IMR-90 (cell line): ENCODE data around the gene IFNG-AS1. TPM values are rescaled to one million over a fixed set of nuclear protein-coding genes. Genes with fewer than 3 reads are reported as not detected.

ENCODE experiments used
- ATAC-seq: fragments of 200-7000 bp; cut with Tn5 transposase; 2 replicates; pipeline ENCODE4 v1.9.1; 2020; ENCODE audit warnings: low read depth, mild to moderate bottlenecking, moderate library complexity
- BruUV-seq: library from RNA; stranded (reverse); fragments of 400-500 nt; replicated peaks from 2 replicates; lab custom pipeline; 2021; lab: Mats Ljungman, UMichigan
- CTCF ChIA-PET: fragments of 300-600 bp; formaldehyde crosslinking; extraction: SDS; loops from one replicate; lab custom pipeline; 2021; ENCODE audit warnings: antibody characterized with exemption; lab: Yijun Ruan, JAX
- POLR2A ChIA-PET: fragments of 300-600 bp; sonication (Branson Sonifier 250); formaldehyde crosslinking; loops from one replicate; lab custom pipeline; 2022; ENCODE audit warnings: antibody characterized with exemption; ENCODE audit not compliant: unreplicated experiment; lab: Charles Lee
- DNase-seq: peaks from one replicate; pipeline ENCODE4 v3.0.0; 2013
- H2AFZ ChIP-seq: replicated peaks from 2 replicates; pipeline ENCODE3; 2013; ENCODE audit warnings: low read length, mild to moderate bottlenecking; ENCODE audit not compliant: poor library complexity
- H2AK5ac ChIP-seq: 2 replicates; pipeline ENCODE4 v1.6.1; 2013; ENCODE audit warnings: low read depth, low read length, inconsistent platforms
- H2AK9ac ChIP-seq: replicated peaks from 2 replicates; pipeline ENCODE3; 2013; ENCODE audit warnings: mild to moderate bottlenecking, low read depth, low read length, moderate library complexity; ENCODE audit not compliant: poor library complexity
- H2BK120ac ChIP-seq: 2 replicates; pipeline ENCODE4 v1.6.1; 2013; ENCODE audit warnings: low read depth, low read length, inconsistent platforms
- H2BK15ac ChIP-seq: 3 replicates; pipeline ENCODE4 v1.6.1; 2013; ENCODE audit warnings: low read depth, low read length, inconsistent platforms
- H2BK20ac ChIP-seq: 2 replicates; pipeline ENCODE4 v1.6.1; 2013; ENCODE audit warnings: low read depth, mild to moderate bottlenecking, inconsistent platforms, low read length, moderate library complexity
- H2BK5ac ChIP-seq: 2 replicates; pipeline ENCODE4 v1.6.1; 2013; ENCODE audit warnings: mild to moderate bottlenecking, low read depth, low read length, inconsistent platforms; ENCODE audit not compliant: poor library complexity, severe bottlenecking
- H3K14ac ChIP-seq: replicated peaks from 2 replicates; pipeline ENCODE4 v1.6.1; 2013; ENCODE audit warnings: low read depth, low read length, inconsistent platforms
- H3K18ac ChIP-seq: 2 replicates; pipeline ENCODE4 v1.6.1; 2013; ENCODE audit warnings: low read depth, low read length, control low read depth
- H3K23ac ChIP-seq: 2 replicates; pipeline ENCODE4 v1.6.1; 2013; ENCODE audit warnings: low read depth, low read length, inconsistent platforms
- H3K27ac ChIP-seq: 2 replicates; pipeline ENCODE4 v1.5.1; 2013; ENCODE audit warnings: mild to moderate bottlenecking, control low read depth, low read length; ENCODE audit not compliant: insufficient read depth
- H3K27me3 ChIP-seq: 2 replicates; pipeline ENCODE4 v1.6.1; 2013; ENCODE audit warnings: low read length; ENCODE audit not compliant: control insufficient read depth, insufficient read depth
- H3K36me3 ChIP-seq: 2 replicates; pipeline ENCODE4 v1.6.1; 2013; ENCODE audit warnings: low read length, mixed read lengths; ENCODE audit not compliant: control insufficient read depth, insufficient read depth
- H3K4ac ChIP-seq: 2 replicates; pipeline ENCODE4 v1.6.1; 2013; ENCODE audit warnings: low read depth, low read length, inconsistent platforms
- H3K4me1 ChIP-seq: 2 replicates; pipeline ENCODE4 v1.6.1; 2013; ENCODE audit warnings: low read length, mixed read lengths; ENCODE audit not compliant: control insufficient read depth, insufficient read depth
- H3K4me2 ChIP-seq: 2 replicates; pipeline ENCODE4 v1.6.1; 2013; ENCODE audit warnings: low read depth, mild to moderate bottlenecking, control low read depth, low read length, moderate library complexity
- H3K4me3 ChIP-seq: 2 replicates; pipeline ENCODE4 v1.5.1; 2013; ENCODE audit warnings: low read depth, mild to moderate bottlenecking, control low read depth, low read length, moderate library complexity; ENCODE audit not compliant: insufficient read depth
- H3K56ac ChIP-seq: 2 replicates; pipeline ENCODE4 v1.6.1; 2013; ENCODE audit warnings: low read length, inconsistent platforms; ENCODE audit not compliant: insufficient read depth; ENCODE audit errors: extremely low read depth
- H3K79me1 ChIP-seq, 2 experiments: 2 replicates each; pipeline ENCODE4 v1.6.1; 2013; ENCODE audit warnings: low read length in 2 of 2, inconsistent platforms in 1 of 2, low read depth in 1 of 2
- H3K9ac ChIP-seq: 2 replicates; pipeline ENCODE4 v1.6.1; 2013; ENCODE audit warnings: low read depth, low read length, control low read depth
- H3K9me1 ChIP-seq: 2 replicates; pipeline ENCODE4 v1.6.1; 2013; ENCODE audit warnings: low read length, inconsistent platforms; ENCODE audit not compliant: insufficient read depth
- H3K9me3 ChIP-seq: 2 replicates; pipeline ENCODE4 v1.6.1; 2013; ENCODE audit warnings: low read length; ENCODE audit not compliant: control insufficient read depth, insufficient read depth
- H4K20me1 ChIP-seq: 2 replicates; pipeline ENCODE4 v1.6.1; 2013; ENCODE audit warnings: low read length, inconsistent platforms; ENCODE audit not compliant: insufficient read depth
- H4K5ac ChIP-seq: 2 replicates; pipeline ENCODE4 v1.6.1; 2013; ENCODE audit warnings: mild to moderate bottlenecking, low read depth, low read length, control low read depth
- H4K8ac ChIP-seq, 2 experiments: 2 replicates each; pipeline ENCODE4 v1.6.1; 2013; ENCODE audit warnings: low read depth in 2 of 2, low read length in 2 of 2, control low read depth in 1 of 2, inconsistent platforms in 1 of 2
- H4K91ac ChIP-seq: 2 replicates; pipeline ENCODE4 v1.6.1; 2013; ENCODE audit warnings: low read depth, low read length, inconsistent platforms; ENCODE audit not compliant: insufficient read depth
- BHLHE40 ChIP-seq: fragments of 150-350 bp; IDR thresholded peaks from 2 replicates; pipeline ENCODE4 v1.6.1; 2016; ENCODE audit warnings: mild to moderate bottlenecking, low read depth, low read length
- CEBPB ChIP-seq: IDR thresholded peaks from 2 replicates; pipeline ENCODE4 v1.6.1; 2012; ENCODE audit warnings: low read depth, low read length, improper control_type of control experiment
- CHD1 ChIP-seq: IDR thresholded peaks from 2 replicates; pipeline ENCODE4 v1.6.1; 2012; ENCODE audit warnings: low read depth, low read length, improper control_type of control experiment
- FOS ChIP-seq: fragments of 150-350 bp; IDR thresholded peaks from 2 replicates; pipeline ENCODE4 v1.6.1; 2016; ENCODE audit warnings: low read depth, low read length
- MAFK ChIP-seq: IDR thresholded peaks from 2 replicates; pipeline ENCODE4 v1.6.1; 2012; ENCODE audit warnings: low read depth, low read length, improper control_type of control experiment
- MAZ ChIP-seq: IDR thresholded peaks from 2 replicates; pipeline ENCODE4 v1.6.1; 2012; ENCODE audit warnings: low read depth, mild to moderate bottlenecking, low read length, improper control_type of control experiment, moderate library complexity, borderline replicate concordance
- MXI1 ChIP-seq: IDR thresholded peaks from 2 replicates; pipeline ENCODE4 v1.6.1; 2012; ENCODE audit warnings: low read depth, mild to moderate bottlenecking, low read length, moderate library complexity, borderline replicate concordance
- NFE2L2 ChIP-seq: fragments of 150-350 bp; IDR thresholded peaks from 2 replicates; pipeline ENCODE4 v1.6.1; 2016; ENCODE audit warnings: low read depth, mild to moderate bottlenecking, low read length
- POLR2A ChIP-seq: IDR thresholded peaks from 2 replicates; pipeline ENCODE4 v1.6.1; 2012; ENCODE audit warnings: mild to moderate bottlenecking, low read depth, low read length
- RAD21 ChIP-seq: IDR thresholded peaks from 2 replicates; pipeline ENCODE4 v1.6.1; 2012; ENCODE audit warnings: low read length, improper control_type of control experiment
- RCOR1 ChIP-seq: IDR thresholded peaks from 2 replicates; pipeline ENCODE4 v1.6.1; 2012; ENCODE audit warnings: mild to moderate bottlenecking, low read length, improper control_type of control experiment; ENCODE audit not compliant: insufficient replicate concordance
- RFX5 ChIP-seq: IDR thresholded peaks from 2 replicates; pipeline ENCODE4 v1.8.0; 2012; ENCODE audit warnings: low read depth, mild to moderate bottlenecking, low read length, moderate library complexity
- SMC3 ChIP-seq: fragments of 150-350 bp; IDR thresholded peaks from 2 replicates; pipeline ENCODE4 v1.6.1; 2016; ENCODE audit warnings: low read depth, mild to moderate bottlenecking, antibody characterized with exemption, low read length, moderate library complexity
- dilution Hi-C: fragments of 300-500 bp; cut with HindIII; formaldehyde crosslinking; loops from one replicate; pipeline ENCODE4 v1.14.3; 2018; ENCODE audit warnings: low sequenced_read_pairs; ENCODE audit not compliant: unreplicated experiment
- in situ Hi-C: fragments of 300-500 bp; cut with MboI; formaldehyde crosslinking; loops from 3 replicates; pipeline ENCODE4 v1.14.3; 2019; ENCODE audit warnings: low sequenced_read_pairs, inconsistent platforms, mixed read lengths
- intact Hi-C: fragments of 100-400 bp; cut with micrococcal nuclease; formaldehyde crosslinking; loops from 2 replicates; pipeline ENCODE4 v1.10.0; 2022
- polyA plus RNA-seq, 3 experiments: library from polyadenylated mRNA; depleted of rRNA; stranded (reverse); fragments of >200 nt; gene quantifications; 2 replicates each; pipeline ENCODE4 v1.2.3, GENCODE V29; 2012; ENCODE audit warnings: low replicate concordance in 1 of 3
- total RNA-seq: library from RNA; depleted of rRNA; stranded (reverse); fragments of >200 nt; gene quantifications from 2 replicates; pipeline ENCODE4 v1.2.3, GENCODE V29; 2012
- TF ChIP-seq, protein P1 (sequence below): conservative IDR thresholded peaks from 2 replicates; pipeline ENCODE4 v1.5.1; 2012; ENCODE audit warnings: mild to moderate bottlenecking, low read depth, low read length, improper control_type of control experiment
- TF ChIP-seq, protein P2 (sequence below): fragments of 150-350 bp; IDR thresholded peaks from 2 replicates; pipeline ENCODE4 v1.6.1; 2016; ENCODE audit warnings: low read depth, mild to moderate bottlenecking, low read length, moderate library complexity, borderline replicate concordance
- TF ChIP-seq, protein P3 (sequence below): fragments of 150-350 bp; IDR thresholded peaks from 2 replicates; pipeline ENCODE4 v1.6.1; 2017; ENCODE audit warnings: mild to moderate bottlenecking, antibody characterized with exemption, low read length, low read depth

IFNG-AS1 gene
- total and polyA plus RNA-seq, 2 of the 4 experiments (the other 2 are of a cell fraction) = not detected

DNA sequence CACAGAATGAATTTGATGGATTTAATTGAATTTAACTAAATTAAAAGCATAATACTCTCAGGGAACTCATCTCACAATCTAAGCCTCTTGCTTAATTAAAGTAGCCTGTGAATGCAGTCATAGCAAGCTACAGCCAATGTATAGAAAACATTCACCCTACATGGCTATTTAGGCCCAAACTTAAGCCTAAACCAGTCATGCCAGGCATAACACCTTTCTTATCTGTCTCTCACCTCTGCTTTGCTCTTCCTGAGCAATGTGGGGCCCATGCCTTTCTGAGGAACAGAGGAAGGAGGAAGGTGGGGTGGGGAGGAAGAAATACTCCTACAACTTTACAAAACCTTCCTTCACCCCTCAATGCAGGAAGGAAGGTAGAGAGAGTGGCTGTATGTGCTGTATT, 29.1 kb downstream of the IFNG-AS1 start:
- intact Hi-C loops = no loop called here
- H3K9me1 ChIP-seq = no peaks in the 10 kb centered on the region
- no peak overlapping the region for H3K4me3 ChIP-seq
- ChIA-PET CTCF (interaction anchor here (0.6 to 0.7 kb wide), 2 partner anchors 10 to 224 kb away, joined by 3 read pairs; no protein-coding TSS in a partner anchor), POLR2A (no interaction called here)
- no peaks in the 10 kb centered on the region for H4K20me1 ChIP-seq
- no peak overlapping the region for H2BK20ac ChIP-seq
- H3K56ac ChIP-seq = no peak overlapping the region
- no peak overlapping the region for H2BK15ac ChIP-seq
- H3K9ac ChIP-seq = no peak overlapping the region
- H2BK120ac ChIP-seq = no peak overlapping the region
- no peak overlapping the region for H3K14ac ChIP-seq
- H2AK9ac ChIP-seq = no peak overlapping the region
- H2AK5ac ChIP-seq = no peak overlapping the region
- no peak overlapping the region for H2BK5ac ChIP-seq
- H4K5ac ChIP-seq = no peak overlapping the region
- ATAC-seq (no peak), DNase-seq (no peak)
- no peaks in the 10 kb centered on the region for H3K4me1 ChIP-seq
- H3K36me3 ChIP-seq = no peaks in the 10 kb centered on the region
- H2AFZ ChIP-seq = no peak overlapping the region
- no peak overlapping the region for H3K4ac ChIP-seq
- no peak overlapping the region for H3K4me2 ChIP-seq
- in situ Hi-C loops = no loop called here
- H3K27ac ChIP-seq = no peak overlapping the region
- no peak for TF ChIP-seq BHLHE40
- TF ChIP-seq MAFK = no peak
- TF ChIP-seq MAZ = no peak
- no peak for TF ChIP-seq SMC3
- TF ChIP-seq RAD21 = no peak
- no peak for TF ChIP-seq POLR2A
- TF ChIP-seq RCOR1 = no peak
- TF ChIP-seq RFX5 = no peak
- TF ChIP-seq, protein P1, sequence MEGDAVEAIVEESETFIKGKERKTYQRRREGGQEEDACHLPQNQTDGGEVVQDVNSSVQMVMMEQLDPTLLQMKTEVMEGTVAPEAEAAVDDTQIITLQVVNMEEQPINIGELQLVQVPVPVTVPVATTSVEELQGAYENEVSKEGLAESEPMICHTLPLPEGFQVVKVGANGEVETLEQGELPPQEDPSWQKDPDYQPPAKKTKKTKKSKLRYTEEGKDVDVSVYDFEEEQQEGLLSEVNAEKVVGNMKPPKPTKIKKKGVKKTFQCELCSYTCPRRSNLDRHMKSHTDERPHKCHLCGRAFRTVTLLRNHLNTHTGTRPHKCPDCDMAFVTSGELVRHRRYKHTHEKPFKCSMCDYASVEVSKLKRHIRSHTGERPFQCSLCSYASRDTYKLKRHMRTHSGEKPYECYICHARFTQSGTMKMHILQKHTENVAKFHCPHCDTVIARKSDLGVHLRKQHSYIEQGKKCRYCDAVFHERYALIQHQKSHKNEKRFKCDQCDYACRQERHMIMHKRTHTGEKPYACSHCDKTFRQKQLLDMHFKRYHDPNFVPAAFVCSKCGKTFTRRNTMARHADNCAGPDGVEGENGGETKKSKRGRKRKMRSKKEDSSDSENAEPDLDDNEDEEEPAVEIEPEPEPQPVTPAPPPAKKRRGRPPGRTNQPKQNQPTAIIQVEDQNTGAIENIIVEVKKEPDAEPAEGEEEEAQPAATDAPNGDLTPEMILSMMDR = no peak
- TF ChIP-seq FOS = no peak
- no peak for TF ChIP-seq CEBPB
- TF ChIP-seq, protein P2, sequence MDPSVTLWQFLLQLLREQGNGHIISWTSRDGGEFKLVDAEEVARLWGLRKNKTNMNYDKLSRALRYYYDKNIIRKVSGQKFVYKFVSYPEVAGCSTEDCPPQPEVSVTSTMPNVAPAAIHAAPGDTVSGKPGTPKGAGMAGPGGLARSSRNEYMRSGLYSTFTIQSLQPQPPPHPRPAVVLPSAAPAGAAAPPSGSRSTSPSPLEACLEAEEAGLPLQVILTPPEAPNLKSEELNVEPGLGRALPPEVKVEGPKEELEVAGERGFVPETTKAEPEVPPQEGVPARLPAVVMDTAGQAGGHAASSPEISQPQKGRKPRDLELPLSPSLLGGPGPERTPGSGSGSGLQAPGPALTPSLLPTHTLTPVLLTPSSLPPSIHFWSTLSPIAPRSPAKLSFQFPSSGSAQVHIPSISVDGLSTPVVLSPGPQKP = no peak
- TF ChIP-seq CHD1 = no peak
- no peak for TF ChIP-seq MXI1
- TF ChIP-seq, protein P3, sequence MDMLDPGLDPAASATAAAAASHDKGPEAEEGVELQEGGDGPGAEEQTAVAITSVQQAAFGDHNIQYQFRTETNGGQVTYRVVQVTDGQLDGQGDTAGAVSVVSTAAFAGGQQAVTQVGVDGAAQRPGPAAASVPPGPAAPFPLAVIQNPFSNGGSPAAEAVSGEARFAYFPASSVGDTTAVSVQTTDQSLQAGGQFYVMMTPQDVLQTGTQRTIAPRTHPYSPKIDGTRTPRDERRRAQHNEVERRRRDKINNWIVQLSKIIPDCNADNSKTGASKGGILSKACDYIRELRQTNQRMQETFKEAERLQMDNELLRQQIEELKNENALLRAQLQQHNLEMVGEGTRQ = no peak
- no peak for TF ChIP-seq NFE2L2
- H4K91ac ChIP-seq = no peak overlapping the region
- H3K27me3 ChIP-seq = peaks cover 2% of the 10 kb centered on the region
- H3K18ac ChIP-seq = no peak overlapping the region
- dilution Hi-C loops = no loop called here
- no peak overlapping the region for H4K8ac ChIP-seq
- no peak overlapping the region for H3K23ac ChIP-seq
- no TSS peak for BruUV-seq
- H3K9me3 ChIP-seq = no peaks in the 10 kb centered on the region
- H3K79me1 ChIP-seq = no peaks in the 10 kb centered on the region
